Measurements from ENCODE around the gene ZSWIM8. TPM values are rescaled to one million over a fixed set of nuclear protein-coding genes. Genes with fewer than 3 reads are reported as not detected.

ZSWIM8 gene
- total and polyA plus RNA-seq, 2 of the 8 experiments (the other 6 are each of a cell fraction or from before 2014, with no cell fraction given), result 44.7 to 99.7 TPM

- TF ChIP-seq FOSL1 (IDR thresholded peaks at IDR 0.05; ENCODE audit: insufficient read depth, low read depth, low read length), result no peak
- no peak for TF ChIP-seq SIX5 (IDR thresholded peaks at IDR 0.05; ENCODE audit: low read depth, low read length)
Measured at GRCh38 chr10:73814276-73814895, 29.0 kb downstream of the ZSWIM8 start (continued).
